PFSK-1 (cell line): Measurements from ENCODE around the gene CADM4.

Experiments
- FOXP2 ChIP-seq: optimal IDR thresholded peaks from 2 replicates; pipeline ENCODE3; 2011; ENCODE audit warnings: borderline replicate concordance, control low read depth, inconsistent platforms; ENCODE audit not compliant: insufficient read depth; ENCODE audit errors: extremely low read length, extremely low read depth
- POLR2AphosphoS5 ChIP-seq: IDR thresholded peaks from 2 replicates; pipeline ENCODE4 v1.6.1; 2012; ENCODE audit warnings: low read depth, mild to moderate bottlenecking, control low read depth, low read length, moderate library complexity
- REST ChIP-seq, 2 experiments: IDR thresholded peaks; 2 replicates each; pipeline versions ENCODE4 v1.6.1 to v1.8.0; 2011 to 2012; ENCODE audit warnings: low read depth in 2 of 2, low read length in 2 of 2, control low read depth in 1 of 2, inconsistent platforms in 1 of 2, mild to moderate bottlenecking in 1 of 2, moderate library complexity in 1 of 2; ENCODE audit not compliant: insufficient read depth in 1 of 2
- SIN3A ChIP-seq: IDR thresholded peaks from 2 replicates; pipeline ENCODE4 v1.6.1; 2012; ENCODE audit warnings: mild to moderate bottlenecking, low read length, moderate library complexity, borderline replicate concordance; ENCODE audit not compliant: insufficient read depth
- TAF1 ChIP-seq: IDR thresholded peaks from 2 replicates; pipeline ENCODE4 v1.6.1; 2012; ENCODE audit warnings: low read length, control low read depth, borderline replicate concordance; ENCODE audit not compliant: insufficient read depth

Gene CADM4

GRCh38 chr19:43612374-43612773 lies 27.3 kb downstream of the CADM4 start:
- TF ChIP-seq TAF1 (no peak), REST (IDR thresholded peaks at IDR 0.05; ENCODE audit: insufficient read depth in 1 of 2, low read depth in 2 of 2, low read length in 2 of 2) (no peak), POLR2AphosphoS5 (no peak), FOXP2 (no peak), SIN3A (no peak)

- TF ChIP-seq SIN3A, result no peak
- no peak for TF ChIP-seq POLR2AphosphoS5
- no peak for TF ChIP-seq FOXP2
- TF ChIP-seq TAF1, result no peak
- TF ChIP-seq REST (IDR thresholded peaks at IDR 0.05; ENCODE audit: insufficient read depth in 1 of 2, low read depth in 2 of 2, low read length in 2 of 2), result no peak
Measured at GRCh38 chr19:43611788-43612187, 27.9 kb downstream of the CADM4 start, which contains the start of gene SRRM5. TSS of gene SRRM5 (plus strand) at chr19:43612088. CDS start at chr19:43612122, 34 bp downstream.

GRCh38 chr19:43610493-43610892 lies 29.2 kb downstream of the CADM4 start:
- no peak for TF ChIP-seq SIN3A
- TF ChIP-seq REST (IDR thresholded peaks at IDR 0.05; ENCODE audit: insufficient read depth in 1 of 2, low read depth in 2 of 2, low read length in 2 of 2), result no peak
- no peak for TF ChIP-seq POLR2AphosphoS5

- TF ChIP-seq TAF1, result no peak
- no peak for TF ChIP-seq POLR2AphosphoS5
- TF ChIP-seq REST (IDR thresholded peaks at IDR 0.05; ENCODE audit: insufficient read depth in 1 of 2, low read depth in 2 of 2, low read length in 2 of 2), result no peak
- no peak for TF ChIP-seq FOXP2
- no peak for TF ChIP-seq SIN3A
Measured at GRCh38 chr19:43609872-43610271, 29.8 kb downstream of the CADM4 start.
